H1 (cell line): ENCODE results near the gene LIMK1. TPM values are rescaled to one million over a fixed set of nuclear protein-coding genes. Genes with fewer than 3 reads are reported as not detected.

Source experiments
- CTCF ChIP-seq, 3 experiments: IDR thresholded peaks; 1 replicate in 2 of 3; 2 replicates in 1 of 3; pipeline versions ENCODE4 v1.5.1 to v1.6.1; 2011; ENCODE audit warnings: low read length in 3 of 3, mild to moderate bottlenecking in 3 of 3, inconsistent platforms in 2 of 3, low read depth in 1 of 3, moderate library complexity in 1 of 3; ENCODE audit not compliant: insufficient read depth in 1 of 3; ENCODE audit errors: control extremely low read depth in 1 of 3
- EP300 ChIP-seq, 2 experiments: IDR thresholded peaks; 1 replicate in 1 of 2; 2 replicates in 1 of 2; pipeline ENCODE4 v1.6.1; 2011 to 2012; ENCODE audit warnings: low read depth in 2 of 2, low read length in 2 of 2, mild to moderate bottlenecking in 2 of 2, borderline replicate concordance in 1 of 2, inconsistent platforms in 1 of 2, moderate library complexity in 1 of 2
- KDM1A ChIP-seq: fragments of 200-600, 300-600 bp; sonication (generic); IDR thresholded peaks from 2 replicates; pipeline ENCODE4 v1.7.1; 2016; ENCODE audit warnings: mild to moderate bottlenecking, low read length, borderline replicate concordance
- PHF8 ChIP-seq: fragments of 200-600 bp; sonication (generic); conservative IDR thresholded peaks from 2 replicates; pipeline ENCODE4 v1.7.1; 2012; ENCODE audit warnings: low read depth, mild to moderate bottlenecking, inconsistent platforms, low read length, moderate library complexity
- POLR2A ChIP-seq, 2 experiments: IDR thresholded peaks; 1 replicate in 1 of 2; 2 replicates in 1 of 2; pipeline ENCODE4 v1.6.1; 2011; ENCODE audit warnings: low read depth in 2 of 2, low read length in 2 of 2, mild to moderate bottlenecking in 2 of 2; ENCODE audit errors: control extremely low read depth in 1 of 2
- POU5F1 ChIP-seq: IDR thresholded peaks from 2 replicates; pipeline ENCODE4 v1.6.1; 2011; ENCODE audit warnings: low read depth, mild to moderate bottlenecking, low read length, moderate library complexity
- SIN3A ChIP-seq, 2 experiments: IDR thresholded peaks in 1 of 2; conservative IDR thresholded peaks in 1 of 2; 2 replicates each; pipeline ENCODE4 v1.6.1; 2011 to 2012; ENCODE audit warnings: low read length in 2 of 2, improper control_type of control experiment in 1 of 2, low read depth in 1 of 2, mild to moderate bottlenecking in 1 of 2
- TBP ChIP-seq: IDR thresholded peaks from 2 replicates; pipeline ENCODE4 v1.6.1; 2011; ENCODE audit warnings: low read depth, low read length, improper control_type of control experiment
- TCF12 ChIP-seq: IDR thresholded peaks from 2 replicates; pipeline ENCODE4 v1.6.1; 2011; ENCODE audit warnings: low read depth, mild to moderate bottlenecking, low read length
- polyA plus RNA-seq, 7 experiments: library from polyadenylated mRNA; depleted of rRNA in 3 of 7; stranded (reverse) in 5 of 7; unstranded in 2 of 7; fragments of >200 nt in 5 of 7; fragments of 200-250 nt in 2 of 7; gene quantifications; 1 replicate in 5 of 7; 2 replicates in 1 of 7; 4 replicates in 1 of 7; pipeline versions ENCODE4 v1.2.1 to v1.2.3, GENCODE V29; 2011 to 2013; ENCODE audit warnings: missing spikeins in 2 of 7, mixed read lengths in 2 of 7
- total RNA-seq: library from RNA; stranded (reverse); fragmentation: NEBNext Ultra II Directional; extraction: Animal tissue kit (Norgen Biotek cat#: 25700); gene quantifications from 2 replicates; pipeline ENCODE4 v1.2.1, GENCODE V29; 2021

The LIMK1 gene
- total and polyA plus RNA-seq, 2 of the 8 experiments (the other 6 are each of a cell fraction or from before 2014, with no cell fraction given), result 93.5 to 108 TPM

- no peak for TF ChIP-seq CTCF (IDR thresholded peaks at IDR 0.05; ENCODE audit: control extremely low read depth in 1 of 3, insufficient read depth in 1 of 3, low read depth in 1 of 3, low read length in 3 of 3)
- TF ChIP-seq TBP, result no peak
- TF ChIP-seq POLR2A (IDR thresholded peaks at IDR 0.05; ENCODE audit: control extremely low read depth in 1 of 2, low read depth in 2 of 2, low read length in 2 of 2), result no peak
- TF ChIP-seq TCF12, result no peak
- TF ChIP-seq PHF8, result no peak
- TF ChIP-seq EP300 (IDR thresholded peaks at IDR 0.05; ENCODE audit: borderline replicate concordance in 1 of 2, low read depth in 2 of 2, low read length in 2 of 2), result no peak
- TF ChIP-seq POU5F1, result no peak
- TF ChIP-seq KDM1A, result no peak
- TF ChIP-seq SIN3A (conservative IDR thresholded peaks at IDR 0.05 in 1 of 2, IDR thresholded peaks at IDR 0.05 in 1 of 2; ENCODE audit: low read depth in 1 of 2, low read length in 2 of 2), result no peak
Observed at GRCh38 chr7:74069790-74070618, 13.6 kb upstream of the LIMK1 start (continued).
